ENCODE results near the gene OR5K1. TPM values are rescaled to one million over a fixed set of nuclear protein-coding genes. Genes with fewer than 3 reads are reported as not detected.

The OR5K1 gene
- not detected in 2 replicates for total RNA-seq

DNA sequence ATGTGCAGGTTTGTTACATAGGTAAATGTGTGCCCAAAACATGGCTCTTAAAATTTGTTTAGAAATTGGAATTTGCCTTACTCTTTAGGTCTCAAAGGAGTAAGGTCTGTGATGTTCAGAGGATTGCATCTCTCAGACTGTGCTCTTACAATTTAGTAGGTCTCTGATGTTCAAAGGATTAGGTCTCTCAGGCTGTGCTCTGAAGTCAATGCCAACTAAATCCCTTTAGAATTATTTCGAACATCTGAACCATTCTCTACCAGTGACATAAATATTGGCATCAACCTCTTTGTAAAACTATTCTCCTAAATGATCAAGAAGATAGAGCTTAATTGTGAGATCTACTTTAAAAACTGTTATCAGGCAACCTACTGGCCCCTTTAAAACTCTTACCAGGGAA, at the start of gene OR5K1:
Gene OR5K1 (plus strand): TSS at position 301 of the 400 bp plus-strand sequence. CDS start 6,376 bp downstream, outside the sequence.

DNA sequence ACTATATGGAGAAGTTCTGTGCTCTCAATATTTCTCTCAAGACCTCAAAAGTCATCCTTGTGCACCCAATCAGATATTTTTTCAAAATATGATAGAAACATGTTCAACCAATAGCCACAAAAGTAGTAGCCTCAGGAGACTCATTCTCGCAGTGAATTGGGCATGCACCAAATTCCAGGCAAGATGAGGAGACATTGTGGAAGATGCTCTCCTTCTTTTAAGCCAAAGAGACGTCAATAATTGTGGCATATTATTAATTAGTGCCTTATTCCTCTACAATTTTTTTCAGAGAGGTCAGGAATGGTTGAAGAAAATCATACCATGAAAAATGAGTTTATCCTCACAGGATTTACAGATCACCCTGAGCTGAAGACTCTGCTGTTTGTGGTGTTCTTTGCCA, 34.4 kb downstream of the OR5K1 start, which contains the start of gene OR5K2:
Gene OR5K2 (plus strand): TSS at position 301 of the 400 bp plus-strand sequence. CDS start 0 bp downstream, at position 301.

Other genes with a start within 250 kb of the OR5K1 start
- gene OR5H6, start 199.0 kb upstream of the OR5K1 start, total RNA-seq, result not detected in 2 replicates
- gene OR5H2, start 180.7 kb upstream of the OR5K1 start, total RNA-seq, result not detected in 2 replicates
- gene OR5K4, start 109.3 kb upstream of the OR5K1 start, total RNA-seq, result not detected in 2 replicates
- not detected in 2 replicates for gene OR5K3, start 72.5 kb upstream of the OR5K1 start, total RNA-seq
- gene OR5K2, start 34.5 kb downstream of the OR5K1 start, total RNA-seq, result not detected in 2 replicates
- gene CLDND1, start 59.7 kb downstream of the OR5K1 start, total RNA-seq, result 64.7 and 70.0 TPM in 2 replicates
- not detected in 2 replicates for gene GPR15, start 68.8 kb downstream of the OR5K1 start, total RNA-seq
- gene CPOX, start 130.4 kb downstream of the OR5K1 start, total RNA-seq, result 28.8 and 32.9 TPM in 2 replicates

Measured in smooth muscle cell of trachea (primary cell).